Tibial nerve (tissue), 4 donors: ENCODE results near the gene GNGT2. TPM values are rescaled to one million over a fixed set of nuclear protein-coding genes. Genes with fewer than 3 reads are reported as not detected.
"Not testable (repeated sequence)": the region's sequence is repeated elsewhere in the genome, so short reads cannot be mapped to it uniquely, and the experiment has no call there.

ENCODE experiments used
- DNase-seq, 2 donors: peaks; one replicate each; pipeline ENCODE4 v3.0.0-alpha.2; 2019; ENCODE audit warnings: low spot score in 2 of 2
- H3K27ac ChIP-seq, 4 donors: fragments of 200-600 bp; sonication (generic) in 3 of 4; one replicate each; pipeline ENCODE4 v1.5.1; 2017 to 2019; ENCODE audit warnings: mild to moderate bottlenecking in 1 of 4
- H3K27me3 ChIP-seq, 2 donors: fragments of 200-600 bp; sonication (generic) in 1 of 2; one replicate each; pipeline versions ENCODE4 v1.5.1 to v1.6.0; 2017 to 2019
- H3K36me3 ChIP-seq, 3 donors: fragments of 200-600 bp; sonication (generic); one replicate each; pipeline ENCODE4 v1.5.1; 2018 to 2019
- H3K4me1 ChIP-seq, 4 donors: fragments of 200-600 bp; sonication (generic) in 3 of 4; one replicate each; pipeline ENCODE4 v1.5.1; 2017 to 2019
- H3K4me3 ChIP-seq, 4 donors: fragments of 200-600 bp; sonication (generic) in 3 of 4; one replicate each; pipeline ENCODE4 v1.5.1; 2017 to 2019; ENCODE audit warnings: mild to moderate bottlenecking in 1 of 4, moderate library complexity in 1 of 4
- H3K9me3 ChIP-seq, 4 donors: fragments of 200-600 bp; sonication (generic) in 3 of 4; one replicate each; pipeline ENCODE4 v1.5.1; 2017 to 2019
- CTCF ChIP-seq, 5 experiments: fragments of 200-600 bp in 3 of 5; fragments of 450-650 bp in 2 of 5; sonication (generic) in 3 of 5; IDR thresholded peaks; one replicate each; pipeline ENCODE4 v1.5.1; 2016 to 2019; ENCODE audit warnings: antibody characterized with exemption in 5 of 5, mild to moderate bottlenecking in 3 of 5, moderate library complexity in 2 of 5
- EP300 ChIP-seq, 2 donors: sonication (generic); formaldehyde crosslinking; IDR thresholded peaks; one replicate each; pipeline ENCODE4 v1.6.1; 2017; ENCODE audit warnings: antibody characterized with exemption in 2 of 2, mild to moderate bottlenecking in 1 of 2
- POLR2A ChIP-seq, 2 donors: fragments of 450-650 bp; IDR thresholded peaks; one replicate each; pipeline ENCODE4 v1.6.1; 2017; ENCODE audit warnings: antibody characterized with exemption in 2 of 2, mild to moderate bottlenecking in 2 of 2, moderate library complexity in 2 of 2
- WGBS, 2 donors: methylation state at CpG; one replicate each; pipeline ENCODE4 v1.1.5; 2018; 5-methylcytosine and 5-hydroxymethylcytosine counted together
- total RNA-seq, 4 donors: library from RNA; depleted of rRNA; stranded (reverse); fragments of >200 nt; gene quantifications; one replicate each; pipeline ENCODE4 v1.1.0, GENCODE V29; 2016

The GNGT2 gene
- total RNA-seq, 4 donors from 2014 or later = 1.2 TPM; not detected in 3

- H3K9me3 ChIP-seq = peaks cover 0 to 4% (median 0%) of the 10 kb centered on the region in 4 donors
- WGBS, 2 donors = 88 to 89% methylated on average over 3 of the region's 3 CpGs
- H3K4me1 ChIP-seq = peaks cover 0 to 3% (median 0%) of the 10 kb centered on the region in 4 donors
- no peak overlapping the region for H3K27ac ChIP-seq
- TF ChIP-seq POLR2A (IDR thresholded peaks at IDR 0.05) (no peak), CTCF (IDR thresholded peaks at IDR 0.05) (no peak), EP300 (IDR thresholded peaks at IDR 0.05) (no peak)
- no peaks in the 10 kb centered on the region for H3K27me3 ChIP-seq
- DNase-seq = no peak
- no peak overlapping the region for H3K4me3 ChIP-seq
- no peaks in the 10 kb centered on the region for H3K36me3 ChIP-seq
These were observed 23.1 kb downstream of the GNGT2 start for GRCh38 chr17:49187301-49187700.

- H3K27ac ChIP-seq, H3K4me3 ChIP-seq, H3K4me1 ChIP-seq, H3K9me3 ChIP-seq, DNase-seq, H3K27me3 ChIP-seq, H3K36me3 ChIP-seq: not testable (repeated sequence)
- 95 to 100% methylated on average over 1 of the region's 1 CpG for WGBS, 2 donors
These were observed 25.0 kb downstream of the GNGT2 start for GRCh38 chr17:49185381-49185780.

- not testable (repeated sequence) for DNase-seq, H3K4me3 ChIP-seq, H3K27ac ChIP-seq
These were observed 25.9 kb downstream of the GNGT2 start for GRCh38 chr17:49184522-49184921.

GRCh38 chr17:49183801-49184200, 26.6 kb downstream of the GNGT2 start:
- no peaks in the 10 kb centered on the region for H3K36me3 ChIP-seq
- TF ChIP-seq EP300 (IDR thresholded peaks at IDR 0.05) (no peak), CTCF (IDR thresholded peaks at IDR 0.05) (no peak), POLR2A (IDR thresholded peaks at IDR 0.05) (no peak)
- H3K4me1 ChIP-seq = no peaks in the 10 kb centered on the region
- DNase-seq = no peak
- no peak overlapping the region for H3K4me3 ChIP-seq
- peaks cover 0 to 4% (median 0%) of the 10 kb centered on the region in 4 donors for H3K9me3 ChIP-seq
- no peak overlapping the region for H3K27ac ChIP-seq
- no peaks in the 10 kb centered on the region for H3K27me3 ChIP-seq
- WGBS, 2 donors = 88% methylated on average over 7 of the region's 7 CpGs; no CpG with 5 or more reads in 1 of the 2 donors

More at GRCh38 chr17:49184522-49184921, 25.9 kb downstream of the GNGT2 start:
- not testable (repeated sequence) for H3K27me3 ChIP-seq, H3K9me3 ChIP-seq, H3K4me1 ChIP-seq, H3K36me3 ChIP-seq

GRCh38 chr17:49183341-49183740, 27.0 kb downstream of the GNGT2 start:
- H3K9me3 ChIP-seq = peaks cover 0 to 4% (median 0%) of the 10 kb centered on the region in 4 donors
- H3K27me3 ChIP-seq = no peaks in the 10 kb centered on the region
- TF ChIP-seq POLR2A (IDR thresholded peaks at IDR 0.05) (no peak), EP300 (IDR thresholded peaks at IDR 0.05) (no peak), CTCF (IDR thresholded peaks at IDR 0.05) (no peak)
- H3K4me3 ChIP-seq = no peak overlapping the region
- no peak for DNase-seq
- no peak overlapping the region for H3K27ac ChIP-seq
- H3K36me3 ChIP-seq = no peaks in the 10 kb centered on the region
- no peaks in the 10 kb centered on the region for H3K4me1 ChIP-seq
- 83 to 89% methylated on average over 4 to 5 of the region's 5 CpGs for WGBS, 2 donors

GRCh38 chr17:49180998-49181635, 29.3 kb downstream of the GNGT2 start:
- H3K9me3 ChIP-seq = peaks cover 0 to 20% (median 5%) of the 10 kb centered on the region in 4 donors
- no peak overlapping the region for H3K4me3 ChIP-seq
- no peak overlapping the region for H3K27ac ChIP-seq
- TF ChIP-seq POLR2A (IDR thresholded peaks at IDR 0.05) (no peak), CTCF (IDR thresholded peaks at IDR 0.05) (no peak), EP300 (IDR thresholded peaks at IDR 0.05) (no peak)
- H3K36me3 ChIP-seq = no peaks in the 10 kb centered on the region
- no peak for DNase-seq
- H3K27me3 ChIP-seq = no peaks in the 10 kb centered on the region
- no peaks in the 10 kb centered on the region for H3K4me1 ChIP-seq
- 40 to 47% methylated on average over 6 of the region's 6 CpGs for WGBS, 2 donors
